Activated naive CD8-positive, alpha-beta T cell treated with anti-CD3 and anti-CD28 coated beads for 36 hours (primary cell): Measurements from ENCODE around the gene ALK. TPM values are rescaled to one million over a fixed set of nuclear protein-coding genes. Genes with fewer than 3 reads are reported as not detected.

Source experiments
- DNase-seq: peaks from one replicate; pipeline ENCODE4 v3.0.0; 2021
- H3K27ac Mint-ChIP-seq: one replicate; pipeline ENCODE4 v1.8.0; 2022; ENCODE audit warnings: mild to moderate bottlenecking, moderate library complexity, mixed read lengths
- H3K27me3 Mint-ChIP-seq: one replicate; pipeline ENCODE4 v1.8.0; 2022; ENCODE audit warnings: mild to moderate bottlenecking, mixed read lengths
- H3K36me3 Mint-ChIP-seq: one replicate; pipeline ENCODE4 v1.8.0; 2021; ENCODE audit warnings: mild to moderate bottlenecking, mixed read lengths
- H3K4me1 Mint-ChIP-seq: one replicate; pipeline ENCODE4 v1.8.0; 2021; ENCODE audit warnings: mixed read lengths
- H3K4me3 Mint-ChIP-seq: one replicate; pipeline ENCODE4 v1.8.0; 2022; ENCODE audit warnings: mild to moderate bottlenecking, moderate library complexity, mixed read lengths
- H3K9me3 Mint-ChIP-seq: one replicate; pipeline ENCODE4 v1.8.0; 2022; ENCODE audit warnings: mixed read lengths
- total RNA-seq, 2 experiments: library from RNA; stranded (reverse); gene quantifications; one replicate each; pipeline ENCODE4 v1.2.3, GENCODE V29; 2021

The ALK gene
- total RNA-seq, 2 experiments from 2014 or later = not detected

- DNase-seq = no peak
Observed at GRCh38 chr2:29215073-29215472, 706.3 kb downstream of the ALK start.

DNA sequence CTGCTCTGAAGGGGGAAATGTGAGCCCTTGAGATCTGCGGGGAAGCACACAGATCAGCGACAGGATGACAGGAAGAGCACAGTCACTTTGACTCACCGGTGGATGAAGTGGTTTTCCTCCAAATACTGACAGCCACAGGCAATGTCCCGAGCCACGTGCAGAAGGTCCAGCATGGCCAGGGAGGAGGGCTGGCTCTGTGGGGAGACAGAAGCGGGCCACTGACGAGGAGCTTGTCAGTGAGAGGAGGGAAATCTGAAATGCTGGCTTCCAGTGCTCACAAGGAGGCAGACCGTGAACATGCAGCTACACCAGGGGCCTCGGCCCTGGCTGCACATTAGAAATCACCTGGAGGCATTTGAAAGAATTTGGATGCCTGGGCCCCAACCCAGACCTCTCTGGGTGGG, 707.5 kb downstream of the ALK start:
- Mint-ChIP-seq H3K4me1 (no peaks in the 10 kb centered on the region), H3K4me3 (no peak overlapping the region), H3K27me3 (no peaks in the 10 kb centered on the region), H3K27ac (no peak overlapping the region), H3K9me3 (no peaks in the 10 kb centered on the region), H3K36me3 (no peaks in the 10 kb centered on the region)
- no peak for DNase-seq

More at GRCh38 chr2:29215073-29215472, 706.3 kb downstream of the ALK start:
- Mint-ChIP-seq H3K27ac (no peak overlapping the region), H3K27me3 (no peaks in the 10 kb centered on the region), H3K36me3 (no peaks in the 10 kb centered on the region), H3K4me3 (no peak overlapping the region), H3K9me3 (no peaks in the 10 kb centered on the region), H3K4me1 (no peaks in the 10 kb centered on the region)

DNA sequence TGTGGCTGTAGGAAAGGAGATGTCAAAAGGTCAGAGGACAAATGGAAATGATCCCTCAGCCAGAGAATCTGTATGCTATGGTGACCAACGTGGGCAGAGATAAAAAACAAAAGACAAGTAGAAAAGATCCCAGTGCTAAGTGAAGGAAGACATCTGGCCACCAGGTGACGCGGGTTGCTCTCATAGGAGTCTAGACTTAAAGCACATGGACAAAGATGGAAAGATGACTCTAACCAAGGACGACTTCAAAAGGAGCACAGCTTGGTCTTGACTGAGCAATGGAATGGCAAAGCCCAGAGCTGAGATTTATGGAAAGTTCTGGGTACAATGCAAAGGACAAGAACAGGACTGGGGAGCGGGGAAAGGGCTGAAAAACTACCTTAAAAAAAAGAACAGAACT, 709.4 kb downstream of the ALK start:
- H3K9me3 Mint-ChIP-seq = no peaks in the 10 kb centered on the region
- no peaks in the 10 kb centered on the region for H3K4me1 Mint-ChIP-seq
- H3K36me3 Mint-ChIP-seq = peaks cover 4% of the 10 kb centered on the region
- no peak for DNase-seq
- H3K27ac Mint-ChIP-seq = no peak overlapping the region
- H3K27me3 Mint-ChIP-seq = no peaks in the 10 kb centered on the region
- H3K4me3 Mint-ChIP-seq = no peak overlapping the region

GRCh38 chr2:29209551-29209950, 711.8 kb downstream of the ALK start:
- Mint-ChIP-seq H3K36me3 (peaks cover 4% of the 10 kb centered on the region), H3K4me3 (no peak overlapping the region), H3K4me1 (no peaks in the 10 kb centered on the region), H3K27ac (no peak overlapping the region), H3K27me3 (no peaks in the 10 kb centered on the region), H3K9me3 (no peaks in the 10 kb centered on the region)
- DNase-seq = no peak

GRCh38 chr2:29207352-29208148, 713.8 kb downstream of the ALK start:
- Mint-ChIP-seq H3K27me3 (no peaks in the 10 kb centered on the region), H3K36me3 (peaks cover 4% of the 10 kb centered on the region), H3K9me3 (no peaks in the 10 kb centered on the region), H3K4me3 (no peak overlapping the region), H3K4me1 (no peaks in the 10 kb centered on the region), H3K27ac (no peak overlapping the region)
- no peak for DNase-seq

GRCh38 chr2:29206941-29207340, 714.4 kb downstream of the ALK start:
- Mint-ChIP-seq H3K27me3 (no peaks in the 10 kb centered on the region), H3K36me3 (peaks cover 4% of the 10 kb centered on the region), H3K9me3 (no peaks in the 10 kb centered on the region), H3K4me1 (no peaks in the 10 kb centered on the region), H3K4me3 (no peak overlapping the region), H3K27ac (no peak overlapping the region)
- DNase-seq = no peak

- H3K27ac Mint-ChIP-seq = no peak overlapping the region
- H3K4me3 Mint-ChIP-seq = no peak overlapping the region
- no peaks in the 10 kb centered on the region for H3K9me3 Mint-ChIP-seq
- H3K4me1 Mint-ChIP-seq = no peaks in the 10 kb centered on the region
- H3K36me3 Mint-ChIP-seq = no peaks in the 10 kb centered on the region
- no peak for DNase-seq
- no peaks in the 10 kb centered on the region for H3K27me3 Mint-ChIP-seq
Observed at GRCh38 chr2:29202819-29203495, 718.4 kb downstream of the ALK start.

DNA sequence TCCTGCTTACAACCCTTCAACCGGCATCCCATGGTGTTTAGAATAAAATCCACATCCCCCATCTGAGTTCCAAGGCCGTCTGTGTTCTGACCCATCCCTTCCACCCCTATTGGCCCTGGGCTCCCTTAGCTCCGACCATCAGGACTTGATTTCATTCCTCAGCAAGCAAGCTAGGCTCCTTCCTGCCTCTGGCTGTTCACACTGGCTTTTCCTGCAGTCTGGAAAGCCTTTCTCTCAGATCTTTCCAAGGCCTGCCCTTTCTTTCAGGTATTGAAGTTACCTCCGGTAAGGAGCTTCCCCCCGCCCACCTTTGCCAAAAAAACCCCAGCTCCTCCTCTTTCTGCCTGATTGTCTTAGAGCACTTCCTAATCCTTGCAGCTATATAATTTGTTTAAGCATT, 719.4 kb downstream of the ALK start:
- no peaks in the 10 kb centered on the region for H3K36me3 Mint-ChIP-seq
- H3K4me1 Mint-ChIP-seq = no peaks in the 10 kb centered on the region
- no peaks in the 10 kb centered on the region for H3K9me3 Mint-ChIP-seq
- no peak overlapping the region for H3K27ac Mint-ChIP-seq
- H3K27me3 Mint-ChIP-seq = no peaks in the 10 kb centered on the region
- H3K4me3 Mint-ChIP-seq = no peak overlapping the region
- no peak for DNase-seq

DNA sequence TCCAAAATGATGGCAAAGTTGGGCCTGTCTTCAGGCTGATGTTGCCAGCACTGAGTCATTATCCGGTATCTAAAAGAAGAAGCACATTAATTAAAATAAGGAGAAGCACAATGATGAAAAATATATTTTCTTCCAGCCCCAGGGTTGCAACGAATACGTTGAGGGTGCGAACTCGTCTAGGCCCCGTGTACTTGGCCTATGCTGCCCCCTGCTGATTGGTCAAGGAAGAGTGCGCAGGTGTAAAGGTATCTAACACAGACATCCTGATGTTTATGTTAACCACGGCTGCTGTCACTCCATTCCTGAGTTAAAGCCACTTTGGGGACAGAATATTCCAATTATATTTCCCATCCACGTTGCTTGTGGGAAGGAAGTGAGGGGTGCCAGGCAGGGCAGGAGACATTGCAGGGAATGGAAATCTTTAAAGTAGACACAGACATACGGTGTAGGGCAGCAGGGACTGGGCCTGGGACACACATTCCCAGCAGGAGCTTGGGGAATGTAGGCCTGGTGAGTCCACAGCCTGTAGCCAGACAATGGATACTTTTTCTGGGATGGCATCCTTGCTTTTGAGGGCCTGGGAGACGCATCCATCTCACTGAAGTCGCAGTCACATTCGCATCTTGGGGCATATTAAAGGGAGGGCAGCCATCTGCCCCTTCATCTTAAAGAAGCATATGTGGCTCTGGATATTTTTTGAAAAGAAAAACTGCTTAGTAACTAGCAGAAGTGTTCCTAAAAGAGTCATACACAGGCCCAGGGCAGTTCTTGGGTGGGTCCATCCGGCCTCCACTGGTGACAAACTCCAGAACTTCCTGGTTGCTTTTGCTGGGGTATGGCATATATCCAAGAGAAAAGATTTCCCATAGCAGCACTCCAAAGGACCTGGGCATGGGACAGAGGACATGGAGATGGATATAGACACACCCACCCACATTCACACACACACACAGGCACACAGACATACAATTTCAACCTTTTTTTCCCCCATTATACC, 724.3 kb downstream of the ALK start:
- H3K27me3 Mint-ChIP-seq = no peaks in the 10 kb centered on the region
- H3K4me1 Mint-ChIP-seq = peaks cover 4% of the 10 kb centered on the region
- no peaks in the 10 kb centered on the region for H3K36me3 Mint-ChIP-seq
- no peaks in the 10 kb centered on the region for H3K9me3 Mint-ChIP-seq
- H3K4me3 Mint-ChIP-seq = no peak overlapping the region
- peak; percentile 74 for DNase-seq
- H3K27ac Mint-ChIP-seq = no peak overlapping the region

DNA sequence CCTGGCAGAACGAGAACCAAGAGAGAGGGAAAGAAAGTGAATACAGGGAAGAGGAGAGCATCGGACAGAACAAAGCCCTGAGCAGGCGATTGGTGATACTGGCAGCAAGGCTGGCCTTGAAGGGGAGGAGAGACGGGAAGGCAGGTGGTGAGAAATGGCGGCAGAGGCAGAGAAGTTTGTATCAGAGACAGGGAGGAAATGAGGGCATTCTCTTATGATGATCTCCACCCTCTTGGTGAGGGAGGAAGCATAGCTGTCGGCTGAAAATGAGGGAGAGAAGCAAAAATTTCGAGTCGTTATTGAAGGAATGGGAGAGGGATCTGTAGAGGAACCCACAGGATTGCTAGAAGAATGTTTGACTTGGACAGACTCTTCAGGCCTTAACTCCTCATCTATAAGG, 725.6 kb downstream of the ALK start:
- H3K27ac Mint-ChIP-seq = no peak overlapping the region
- H3K27me3 Mint-ChIP-seq = no peaks in the 10 kb centered on the region
- H3K9me3 Mint-ChIP-seq = no peaks in the 10 kb centered on the region
- H3K4me1 Mint-ChIP-seq = peaks cover 4% of the 10 kb centered on the region
- no peaks in the 10 kb centered on the region for H3K36me3 Mint-ChIP-seq
- DNase-seq = no peak
- H3K4me3 Mint-ChIP-seq = no peak overlapping the region

- H3K9me3 Mint-ChIP-seq = no peaks in the 10 kb centered on the region
- peaks cover 14% of the 10 kb centered on the region for H3K4me1 Mint-ChIP-seq
- no peak overlapping the region for H3K4me3 Mint-ChIP-seq
- no peaks in the 10 kb centered on the region for H3K27me3 Mint-ChIP-seq
- H3K36me3 Mint-ChIP-seq = no peaks in the 10 kb centered on the region
- no peak overlapping the region for H3K27ac Mint-ChIP-seq
- DNase-seq = no peak
Observed at GRCh38 chr2:29193681-29194080, 727.7 kb downstream of the ALK start.

GRCh38 chr2:29193111-29193510, 728.3 kb downstream of the ALK start:
- Mint-ChIP-seq H3K27me3 (no peaks in the 10 kb centered on the region), H3K9me3 (no peaks in the 10 kb centered on the region), H3K4me1 (peaks cover 14% of the 10 kb centered on the region), H3K27ac (no peak overlapping the region), H3K4me3 (no peak overlapping the region), H3K36me3 (peaks cover 1% of the 10 kb centered on the region)
- DNase-seq = no peak

- Mint-ChIP-seq H3K27me3 (no peaks in the 10 kb centered on the region), H3K4me3 (no peak overlapping the region), H3K9me3 (peaks cover 3% of the 10 kb centered on the region), H3K36me3 (peaks cover 7% of the 10 kb centered on the region), H3K4me1 (peaks cover 14% of the 10 kb centered on the region), H3K27ac (no peak overlapping the region)
- DNase-seq = no peak
Observed at GRCh38 chr2:29192526-29192925, 728.9 kb downstream of the ALK start.

GRCh38 chr2:29191817-29192216, 729.6 kb downstream of the ALK start:
- Mint-ChIP-seq H3K27me3 (no peaks in the 10 kb centered on the region), H3K4me3 (no peak overlapping the region), H3K27ac (no peak overlapping the region), H3K36me3 (peaks cover 10% of the 10 kb centered on the region), H3K9me3 (peaks cover 3% of the 10 kb centered on the region), H3K4me1 (peaks cover 14% of the 10 kb centered on the region)
- no peak for DNase-seq

DNA sequence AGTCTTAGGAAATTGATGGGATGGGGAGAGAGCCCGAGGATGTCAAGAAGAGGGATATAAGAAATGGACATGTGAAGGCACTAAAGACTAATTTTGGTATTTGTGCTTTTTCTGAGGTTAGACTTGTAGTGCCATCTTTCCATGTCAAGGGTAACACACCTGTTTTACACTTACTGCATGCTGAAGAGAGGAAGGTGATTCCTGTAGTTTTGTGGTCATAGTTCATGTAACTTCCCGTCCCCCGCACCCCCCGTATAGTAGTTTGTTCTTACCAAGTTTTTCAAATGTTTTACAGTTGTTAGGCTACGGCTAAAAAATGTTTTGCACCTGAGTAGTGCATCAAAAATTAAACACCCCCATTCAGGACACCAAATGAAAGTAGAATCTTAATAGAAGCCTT, 732.3 kb downstream of the ALK start:
- Mint-ChIP-seq H3K4me1 (peaks cover 10% of the 10 kb centered on the region), H3K9me3 (peaks cover 3% of the 10 kb centered on the region), H3K4me3 (no peak overlapping the region), H3K27ac (no peak overlapping the region), H3K27me3 (no peaks in the 10 kb centered on the region), H3K36me3 (peaks cover 19% of the 10 kb centered on the region)
- no peak for DNase-seq
